HCT116 (cell line): ENCODE measurements around the gene AVPR1B.

Experiments used
- EZH2phosphoT487 ChIP-seq: fragments of 200-600 bp; IDR thresholded peaks from 2 replicates; pipeline ENCODE4 v1.6.1; 2018; ENCODE audit warnings: antibody characterized with exemption, borderline replicate concordance
- POLR2A ChIP-seq: IDR thresholded peaks from 2 replicates; pipeline ENCODE4 v1.7.0; 2011; ENCODE audit warnings: borderline replicate concordance; ENCODE audit not compliant: insufficient read depth, insufficient read length; ENCODE audit errors: extremely low read depth

GRCh38 chr1:206068314-206068713 lies 48.9 kb downstream of the AVPR1B start:
- no peak for TF ChIP-seq EZH2phosphoT487
- TF ChIP-seq POLR2A = no peak
